SK-MEL-5 (cell line): ENCODE data around the gene GRIP2. TPM values are rescaled to one million over a fixed set of nuclear protein-coding genes. Genes with fewer than 3 reads are reported as not detected.
A peak's percentile ranks its signal among the peaks of the same experiment; 100 is the strongest.

Source experiments
- DNase-seq: peaks from one replicate; pipeline ENCODE4 v3.0.0-alpha.2; 2016; ENCODE audit warnings: low read depth, low spot score
- in situ Hi-C: cut with HindIII; loops from 2 replicates; pipeline ENCODE4 v1.10.0; 2016; ENCODE audit warnings: low sequenced_read_pairs, high pct_unique_total_duplicates, low pct_unique_long_range_greater_than_20kb
- small RNA-seq, 2 experiments: library from RNA; depleted of rRNA; stranded (forward); fragments of <200 nt; gene quantifications; one replicate each; pipeline ENCODE3, GENCODE V24; 2014
- total RNA-seq: library from RNA; depleted of rRNA; stranded (reverse); fragments of >200 nt; shearing (Covaris generic); gene quantifications from 2 replicates; pipeline ENCODE4 v1.2.3, GENCODE V29; 2014; rRNA removed

Gene GRIP2
- total RNA-seq, 1 experiment from 2014 or later, result 0.18 TPM

GRCh38 chr3:14441920-14442300, 98.2 kb downstream of the GRIP2 start:
- no peak for DNase-seq
- in situ Hi-C loops, result no loop called here

GRCh38 chr3:14441240-14441919, 98.8 kb downstream of the GRIP2 start:
- in situ Hi-C loops, result no loop called here
- DNase-seq, result no peak

GRCh38 chr3:14440531-14441239, 99.5 kb downstream of the GRIP2 start:
- DNase-seq, result peak; percentile 10
- in situ Hi-C loops, result no loop called here

- in situ Hi-C loops, result no loop called here
- DNase-seq, result no peak
Measured at GRCh38 chr3:14440168-14440518, 100.0 kb downstream of the GRIP2 start.

- in situ Hi-C loops, result no loop called here
- DNase-seq, result no peak
Measured at GRCh38 chr3:14439501-14440167, 100.5 kb downstream of the GRIP2 start.

Small RNAs within 50 kb of the gene (small RNA-seq; reads per million reads assigned to genes)
- gene RNU6-905P, result 0 reads per million in 2 experiments

Other genes starting within 250 kb of the GRIP2 start
- 9.4 and 10.2 TPM in 2 replicates for gene SLC6A6, start 137.7 kb downstream of the GRIP2 start, total RNA-seq
- 20.0 and 21.7 TPM in 2 replicates for gene CCDC174, start 111.4 kb upstream of the GRIP2 start, total RNA-seq
- gene C3orf20, start 134.8 kb upstream of the GRIP2 start, total RNA-seq, result not detected in 2 replicates